Chondrocyte (in vitro differentiated cells): ENCODE results near the gene KRT2. TPM values are rescaled to one million over a fixed set of nuclear protein-coding genes. Genes with fewer than 3 reads are reported as not detected.

Source experiments
- DNase-seq: peaks from one replicate; pipeline ENCODE4 v3.0.0; 2021; ENCODE audit warnings: mixed read lengths, low spot score
- H3K27ac Mint-ChIP-seq: one replicate; pipeline ENCODE4 v1.8.0; 2021; ENCODE audit warnings: mild to moderate bottlenecking, moderate library complexity, mixed read lengths; ENCODE audit not compliant: unreplicated experiment
- H3K27me3 Mint-ChIP-seq: 2 replicates; pipeline ENCODE4 v1.8.0; 2021; ENCODE audit warnings: low read depth, mixed read lengths
- H3K36me3 Mint-ChIP-seq: 2 replicates; pipeline ENCODE4 v1.8.0; 2021; ENCODE audit warnings: low read depth, mixed read lengths
- H3K4me1 Mint-ChIP-seq: 2 replicates; pipeline ENCODE4 v1.8.0; 2021; ENCODE audit warnings: low read depth, mild to moderate bottlenecking, mixed read lengths
- H3K4me3 Mint-ChIP-seq: one replicate; pipeline ENCODE4 v1.8.0; 2021; ENCODE audit warnings: mild to moderate bottlenecking, moderate library complexity, mixed read lengths; ENCODE audit not compliant: unreplicated experiment
- H3K9me3 Mint-ChIP-seq: 2 replicates; pipeline ENCODE4 v1.8.0; 2021; ENCODE audit warnings: low read depth, mixed read lengths
- CTCF ChIP-seq: fragments of 200-600 bp; sonication (generic); IDR thresholded peaks from 2 replicates; pipeline ENCODE4 v1.5.0; 2021; ENCODE audit warnings: antibody characterized with exemption, mild to moderate bottlenecking, moderate library complexity
- total RNA-seq: library from RNA; stranded (reverse); gene quantifications from 3 replicates; pipeline ENCODE4 v1.2.1, GENCODE V29; 2021

KRT2 gene
- total RNA-seq, 1 donor from 2014 or later, result not detected

- Mint-ChIP-seq H3K9me3 (no peaks in the 10 kb centered on the region), H3K27me3 (peaks cover 58% of the 10 kb centered on the region)
- DNase-seq, result no peak
Observed at GRCh38 chr12:52601671-52602070, 50.3 kb downstream of the KRT2 start.

GRCh38 chr12:52600941-52601481 lies 51.0 kb downstream of the KRT2 start, which contains the start of gene KRT72:
Gene KRT72 (minus strand): TSS chr12:52601463. CDS start chr12:52601452, 11 bp downstream.
- no peak for TF ChIP-seq CTCF
- H3K4me1 Mint-ChIP-seq, result no peaks in the 10 kb centered on the region
- no peak within 1 kb of the TSS for H3K4me3 Mint-ChIP-seq
- H3K36me3 Mint-ChIP-seq, result no peaks in the 10 kb centered on the region
- H3K27ac Mint-ChIP-seq, result no peak within 1 kb of the TSS
- peaks cover 59% of the 10 kb centered on the region for H3K27me3 Mint-ChIP-seq
- H3K9me3 Mint-ChIP-seq, result no peaks in the 10 kb centered on the region
- DNase-seq, result no peak

More at GRCh38 chr12:52601671-52602070, 50.3 kb downstream of the KRT2 start:
- Mint-ChIP-seq H3K36me3 (no peaks in the 10 kb centered on the region), H3K27ac (no peak overlapping the region), H3K4me3 (no peak overlapping the region), H3K4me1 (no peaks in the 10 kb centered on the region)
- TF ChIP-seq CTCF, result no peak

- H3K4me3 Mint-ChIP-seq, result no peak overlapping the region
- no peaks in the 10 kb centered on the region for H3K9me3 Mint-ChIP-seq
- no peak for TF ChIP-seq CTCF
- no peak overlapping the region for H3K27ac Mint-ChIP-seq
- no peak for DNase-seq
- H3K36me3 Mint-ChIP-seq, result no peaks in the 10 kb centered on the region
- no peaks in the 10 kb centered on the region for H3K4me1 Mint-ChIP-seq
- H3K27me3 Mint-ChIP-seq, result peaks cover 60% of the 10 kb centered on the region
Observed at GRCh38 chr12:52600475-52600874, 51.5 kb downstream of the KRT2 start.

GRCh38 chr12:52600071-52600470 lies 51.9 kb downstream of the KRT2 start:
- no peak for DNase-seq
- H3K27ac Mint-ChIP-seq, result no peak overlapping the region
- H3K27me3 Mint-ChIP-seq, result peaks cover 60% of the 10 kb centered on the region
- no peaks in the 10 kb centered on the region for H3K36me3 Mint-ChIP-seq
- H3K9me3 Mint-ChIP-seq, result no peaks in the 10 kb centered on the region
- TF ChIP-seq CTCF, result no peak
- no peaks in the 10 kb centered on the region for H3K4me1 Mint-ChIP-seq
- H3K4me3 Mint-ChIP-seq, result no peak overlapping the region

GRCh38 chr12:52598966-52599365 lies 53.0 kb downstream of the KRT2 start:
- Mint-ChIP-seq H3K27me3 (peaks cover 55% of the 10 kb centered on the region), H3K27ac (no peak overlapping the region), H3K9me3 (no peaks in the 10 kb centered on the region), H3K36me3 (no peaks in the 10 kb centered on the region), H3K4me3 (no peak overlapping the region), H3K4me1 (no peaks in the 10 kb centered on the region)
- no peak for TF ChIP-seq CTCF
- DNase-seq, result no peak

Other genes with a start within 250 kb of the KRT2 start
- not detected in 3 replicates for gene KRT82, start 245.9 kb downstream of the KRT2 start, total RNA-seq
- gene KRT75, start 217.8 kb downstream of the KRT2 start, total RNA-seq, result not detected in 3 replicates
- not detected in 3 replicates for gene KRT6B, start 200.1 kb downstream of the KRT2 start, total RNA-seq
- not detected in 3 replicates for gene KRT6C, start 178.4 kb downstream of the KRT2 start, total RNA-seq
- not detected in 3 replicates for gene KRT6A, start 159.0 kb downstream of the KRT2 start, total RNA-seq
- not detected in 3 replicates for gene KRT5, start 131.8 kb downstream of the KRT2 start, total RNA-seq
- gene KRT71, start 99.1 kb downstream of the KRT2 start, total RNA-seq, result not detected in 3 replicates
- gene KRT74, start 78.4 kb downstream of the KRT2 start, total RNA-seq, result not detected in 3 replicates
- not detected in 3 replicates for gene KRT72, start 50.7 kb downstream of the KRT2 start, total RNA-seq
- gene KRT73, start 33.7 kb downstream of the KRT2 start, total RNA-seq, result not detected in 3 replicates
- gene KRT1, start 28.2 kb upstream of the KRT2 start, total RNA-seq, result not detected in 3 replicates
- gene KRT77, start 51.3 kb upstream of the KRT2 start, total RNA-seq, result not detected in 3 replicates
- gene KRT76, start 125.1 kb upstream of the KRT2 start, total RNA-seq, result not detected in 3 replicates
- gene KRT3, start 143.9 kb upstream of the KRT2 start, total RNA-seq, result not detected in 3 replicates
- 0.41 to 0.90 TPM in 2 of 3 replicates, not detected in the other for gene KRT4, start 161.9 kb upstream of the KRT2 start, total RNA-seq
- 0.10 to 0.31 TPM (median 0.19 TPM) in 3 replicates for gene KRT79, start 182.1 kb upstream of the KRT2 start, total RNA-seq
- not detected in 3 replicates for gene KRT78, start 196.8 kb upstream of the KRT2 start, total RNA-seq